Endothelial cell of umbilical vein (primary cell): ENCODE results near the gene PARP12. TPM values are rescaled to one million over a fixed set of nuclear protein-coding genes. Genes with fewer than 3 reads are reported as not detected.

Experiments used
- BruUV-seq: library from RNA; stranded (reverse); fragments of 400-500 nt; replicated peaks from 2 replicates; lab custom pipeline; 2021; lab: Mats Ljungman, UMichigan
- CTCF ChIA-PET: fragments of 300-600, 350-600 bp; sonication (Branson Sonifier 250); formaldehyde crosslinking; loops from one replicate; lab custom pipeline; 2021; ENCODE audit warnings: antibody characterized with exemption, inconsistent platforms; lab: Charles Lee
- POLR2A ChIA-PET: fragments of 300-600, 350-600 bp; sonication (Branson Sonifier 250); formaldehyde crosslinking; loops from one replicate; lab custom pipeline; 2021; ENCODE audit warnings: antibody characterized with exemption, inconsistent platforms; lab: Charles Lee
- DNase-seq: peaks from one replicate; pipeline ENCODE4 v3.0.0-alpha.2; 2011; ENCODE audit warnings: low read depth, low spot score
- FAIRE-seq: peaks from 2 replicates; lab custom pipeline; 2011; peaks lifted over from hg19 to GRCh38; lab: Jason Lieb, UNC
- H2AFZ ChIP-seq: 2 replicates; pipeline ENCODE4 v1.6.0; 2012; ENCODE audit warnings: low read depth, low read length, control low read depth, inconsistent platforms
- H3K27ac ChIP-seq: 2 replicates; pipeline ENCODE4 v1.5.1; 2011; ENCODE audit warnings: low read depth, mild to moderate bottlenecking, control low read depth, low read length, moderate library complexity; ENCODE audit not compliant: insufficient read depth
- H3K27me3 ChIP-seq, 2 experiments: 2 replicates each; pipeline versions ENCODE4 v1.6.0 to v1.6.1; 2011; ENCODE audit warnings: low read length in 2 of 2, mixed read lengths in 1 of 2; ENCODE audit not compliant: control insufficient read depth in 2 of 2, insufficient read depth in 2 of 2
- H3K36me3 ChIP-seq, 2 experiments: 2 replicates in 1 of 2; 3 replicates in 1 of 2; pipeline ENCODE4 v1.5.1; 2011; ENCODE audit warnings: low read length in 2 of 2, mild to moderate bottlenecking in 1 of 2, moderate library complexity in 1 of 2; ENCODE audit not compliant: control insufficient read depth in 2 of 2, insufficient read depth in 2 of 2; ENCODE audit errors: extremely low read depth in 1 of 2
- H3K4me1 ChIP-seq: 3 replicates; pipeline ENCODE4 v1.5.1; 2011; ENCODE audit warnings: mild to moderate bottlenecking, low read length; ENCODE audit not compliant: control insufficient read depth, insufficient read depth; ENCODE audit errors: extremely low read depth
- H3K4me2 ChIP-seq: 2 replicates; pipeline ENCODE4 v1.6.1; 2011; ENCODE audit warnings: low read length, control low read depth, mixed read lengths; ENCODE audit not compliant: insufficient read depth
- H3K4me3 ChIP-seq, 3 experiments: fragments of 200-600 bp in 1 of 3; sonication (generic), shearing (Covaris generic) in 1 of 3; replicated peaks in 1 of 3; 2 replicates each; pipeline ENCODE4 v1.5.1; 2011 to 2016; ENCODE audit warnings: control low read depth in 3 of 3, low read length in 3 of 3, mild to moderate bottlenecking in 2 of 3, inconsistent platforms in 1 of 3, low read depth in 1 of 3, moderate library complexity in 1 of 3; ENCODE audit not compliant: insufficient read depth in 1 of 3
- H3K79me2 ChIP-seq: 2 replicates; pipeline ENCODE4 v1.6.0; 2012; ENCODE audit warnings: low read length, inconsistent platforms; ENCODE audit not compliant: control insufficient read depth, insufficient read depth
- H3K9ac ChIP-seq: replicated peaks from 2 replicates; pipeline ENCODE3; 2011; ENCODE audit warnings: low read length, control low read depth; ENCODE audit not compliant: insufficient read depth; ENCODE audit errors: extremely low read depth
- H3K9me1 ChIP-seq: replicated peaks from 3 replicates; pipeline ENCODE4 v1.6.0; 2011; ENCODE audit warnings: mild to moderate bottlenecking, low read length; ENCODE audit not compliant: control insufficient read depth, insufficient read depth; ENCODE audit errors: extremely low read depth
- H3K9me3 ChIP-seq: replicated peaks from 2 replicates; pipeline ENCODE4 v1.5.1; 2012; ENCODE audit warnings: low read length, inconsistent platforms; ENCODE audit not compliant: control insufficient read depth, insufficient read depth
- H4K20me1 ChIP-seq: replicated peaks from 2 replicates; pipeline ENCODE3; 2011; ENCODE audit warnings: mild to moderate bottlenecking, low read length; ENCODE audit not compliant: control insufficient read depth, insufficient read depth; ENCODE audit errors: extremely low read depth
- EZH2 ChIP-seq: IDR thresholded peaks from 2 replicates; pipeline ENCODE4 v1.6.1; 2012; ENCODE audit warnings: borderline replicate concordance, low read depth, mild to moderate bottlenecking, moderate library complexity, low read length, inconsistent platforms; ENCODE audit not compliant: severe bottlenecking
- FOS ChIP-seq: IDR thresholded peaks from 2 replicates; pipeline ENCODE4 v1.6.1; 2011; ENCODE audit warnings: mild to moderate bottlenecking, low read length, moderate library complexity, borderline replicate concordance; ENCODE audit not compliant: insufficient read depth
- GATA2 ChIP-seq: IDR thresholded peaks from 2 replicates; pipeline ENCODE4 v1.7.0; 2011; ENCODE audit warnings: low read depth, mild to moderate bottlenecking, moderate library complexity, mixed read lengths, low read length; ENCODE audit not compliant: insufficient read length, insufficient read depth
- JUN ChIP-seq: IDR thresholded peaks from 2 replicates; pipeline ENCODE4 v1.6.1; 2011; ENCODE audit warnings: borderline replicate concordance, low read depth; ENCODE audit not compliant: insufficient read length, insufficient read depth
- MYC ChIP-seq: IDR thresholded peaks from one replicate; pipeline ENCODE4 v1.6.1; 2011; ENCODE audit warnings: mild to moderate bottlenecking, low read depth, low read length
- POLR2A ChIP-seq: IDR thresholded peaks from 2 replicates; pipeline ENCODE4 v1.6.1; 2012; ENCODE audit warnings: low read depth, mild to moderate bottlenecking, control low read depth, low read length
- POLR2AphosphoS5 ChIP-seq: IDR thresholded peaks from 2 replicates; pipeline ENCODE4 v1.6.1; 2012; ENCODE audit warnings: low read depth, mild to moderate bottlenecking, control low read depth, low read length, moderate library complexity; ENCODE audit not compliant: insufficient read depth
- dilution Hi-C: fragments of 300-500 bp; cut with MboI; formaldehyde crosslinking; loops from one replicate; pipeline ENCODE4 v1.15.0; 2019; ENCODE audit warnings: low sequenced_read_pairs; ENCODE audit not compliant: extremely low pct_ligation_motif_present
- intact Hi-C: fragments of 100-400 bp; cut with micrococcal nuclease; formaldehyde crosslinking; loops from one replicate; pipeline ENCODE4 v1.10.0; 2022
- polyA plus RNA-seq, 4 experiments: library from polyadenylated mRNA; depleted of rRNA in 3 of 4; stranded (reverse) in 3 of 4; unstranded in 1 of 4; fragments of >200 nt; gene quantifications; 2 replicates each; pipeline versions ENCODE4 v1.2.1 to v1.2.3, GENCODE V29; 2011 to 2012; ENCODE audit warnings: missing spikeins in 1 of 4
- total RNA-seq: library from RNA; stranded (reverse); gene quantifications from 2 replicates; pipeline ENCODE4 v1.2.3, GENCODE V29; 2021
- TF ChIP-seq, protein P1 (sequence below), 2 donors: IDR thresholded peaks; 1 replicate in 1 of 2; 2 replicates in 1 of 2; pipeline ENCODE4 v1.5.1; 2011; ENCODE audit warnings: low read length in 2 of 2, mild to moderate bottlenecking in 2 of 2, moderate library complexity in 2 of 2, control low read depth in 1 of 2, inconsistent platforms in 1 of 2, low read depth in 1 of 2; ENCODE audit not compliant: insufficient read depth in 1 of 2; ENCODE audit errors: extremely low read depth in 1 of 2
- TF ChIP-seq, protein P2 (sequence below): IDR thresholded peaks from 2 replicates; pipeline ENCODE4 v1.6.1; 2011; ENCODE audit not compliant: insufficient read depth, insufficient read length

The PARP12 gene
- total and polyA plus RNA-seq, 2 donors (not counting 3 experiments of a cell fraction or from before 2014, with no cell fraction given): 65.4 to 83.2 TPM

DNA sequence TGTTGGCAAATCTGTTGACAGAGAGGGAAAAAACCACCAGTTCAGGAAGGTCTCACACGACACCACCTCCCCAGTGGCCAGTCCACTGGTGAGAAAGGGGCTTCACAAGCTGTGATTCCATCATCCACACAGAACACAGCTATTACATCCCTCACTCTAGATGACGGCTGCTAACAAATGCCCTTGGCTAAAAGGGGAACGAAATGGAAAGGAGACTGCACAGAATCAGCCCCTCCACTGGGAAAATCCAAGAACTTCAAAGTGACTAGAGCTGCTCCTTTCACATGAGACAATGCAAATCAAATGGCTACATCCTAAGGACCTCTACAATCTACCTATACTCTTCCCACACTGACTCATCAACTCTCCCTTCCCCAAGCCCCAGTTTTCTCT lies 5.6 kb downstream of the PARP12 start:
- no TSS peak for BruUV-seq
- POLR2A ChIA-PET: no interaction called here

More for the DNA sequence above, 5.6 kb downstream of the PARP12 start:
- TF ChIP-seq, protein P1, sequence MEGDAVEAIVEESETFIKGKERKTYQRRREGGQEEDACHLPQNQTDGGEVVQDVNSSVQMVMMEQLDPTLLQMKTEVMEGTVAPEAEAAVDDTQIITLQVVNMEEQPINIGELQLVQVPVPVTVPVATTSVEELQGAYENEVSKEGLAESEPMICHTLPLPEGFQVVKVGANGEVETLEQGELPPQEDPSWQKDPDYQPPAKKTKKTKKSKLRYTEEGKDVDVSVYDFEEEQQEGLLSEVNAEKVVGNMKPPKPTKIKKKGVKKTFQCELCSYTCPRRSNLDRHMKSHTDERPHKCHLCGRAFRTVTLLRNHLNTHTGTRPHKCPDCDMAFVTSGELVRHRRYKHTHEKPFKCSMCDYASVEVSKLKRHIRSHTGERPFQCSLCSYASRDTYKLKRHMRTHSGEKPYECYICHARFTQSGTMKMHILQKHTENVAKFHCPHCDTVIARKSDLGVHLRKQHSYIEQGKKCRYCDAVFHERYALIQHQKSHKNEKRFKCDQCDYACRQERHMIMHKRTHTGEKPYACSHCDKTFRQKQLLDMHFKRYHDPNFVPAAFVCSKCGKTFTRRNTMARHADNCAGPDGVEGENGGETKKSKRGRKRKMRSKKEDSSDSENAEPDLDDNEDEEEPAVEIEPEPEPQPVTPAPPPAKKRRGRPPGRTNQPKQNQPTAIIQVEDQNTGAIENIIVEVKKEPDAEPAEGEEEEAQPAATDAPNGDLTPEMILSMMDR (IDR thresholded peaks at IDR 0.05; ENCODE audit: extremely low read depth in 1 of 2, insufficient read depth in 1 of 2, low read depth in 1 of 2, low read length in 2 of 2): no peak
- TF ChIP-seq POLR2A (no peak), POLR2AphosphoS5 (no peak), EZH2 (no peak), GATA2 (no peak), JUN (no peak), FOS (no peak), MYC (no peak)
- TF ChIP-seq, protein P2, sequence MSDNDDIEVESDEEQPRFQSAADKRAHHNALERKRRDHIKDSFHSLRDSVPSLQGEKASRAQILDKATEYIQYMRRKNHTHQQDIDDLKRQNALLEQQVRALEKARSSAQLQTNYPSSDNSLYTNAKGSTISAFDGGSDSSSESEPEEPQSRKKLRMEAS: no peak
- intact Hi-C loops (no loop called here), dilution Hi-C loops (no loop called here)
- FAIRE-seq: no peak
- Histone ChIP-seq H3K27ac (no peak overlapping the region), H3K4me3 (no peak overlapping the region), H4K20me1 (no peaks in the 10 kb centered on the region), H3K4me1 (peaks cover 32% of the 10 kb centered on the region), H3K27me3 (no peaks in the 10 kb centered on the region), H3K36me3 (peaks cover 8 to 13% of the 10 kb centered on the region in 2 experiments), H3K79me2 (peaks cover 36% of the 10 kb centered on the region), H3K9ac (no peak overlapping the region), H2AFZ (no peak overlapping the region), H3K9me1 (no peaks in the 10 kb centered on the region), H3K4me2 (no peak overlapping the region), H3K9me3 (no peaks in the 10 kb centered on the region)
- no peak for DNase-seq
- CTCF ChIA-PET: interaction anchor here (10.0 kb wide), 1 partner anchor 17 kb away, joined by 66 read pairs; no protein-coding TSS in a partner anchor
